ENCODE measurements around the gene DRG2. TPM values are rescaled to one million over a fixed set of nuclear protein-coding genes. Genes with fewer than 3 reads are reported as not detected.

DRG2 gene
- total and polyA plus RNA-seq, 9 of the 15 experiments (the other 6 are each of a cell fraction or from before 2014, with no cell fraction given) = 6.6 to 36.7 (median 26.1) TPM

DNA sequence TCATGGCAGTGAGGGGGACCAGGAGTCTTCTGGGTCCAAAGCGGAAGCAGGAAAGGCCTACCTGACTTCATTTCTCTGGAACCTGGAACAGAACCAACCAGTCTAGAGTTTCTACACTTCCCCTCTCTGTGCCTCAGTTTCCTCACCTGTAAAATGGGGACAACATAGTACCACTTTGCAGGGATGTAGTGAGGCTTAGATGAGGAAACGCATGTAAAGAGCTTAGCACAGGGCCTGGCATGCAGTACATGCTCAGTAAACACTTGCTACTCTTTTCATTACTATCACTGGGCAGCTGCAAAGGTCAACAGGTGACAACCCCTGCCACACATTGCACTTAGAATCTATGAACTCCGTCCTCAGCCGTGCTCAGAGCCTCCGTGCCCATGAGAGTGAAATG is 45.0 kb downstream of the DRG2 start (continued):
- TF ChIP-seq, protein P1, sequence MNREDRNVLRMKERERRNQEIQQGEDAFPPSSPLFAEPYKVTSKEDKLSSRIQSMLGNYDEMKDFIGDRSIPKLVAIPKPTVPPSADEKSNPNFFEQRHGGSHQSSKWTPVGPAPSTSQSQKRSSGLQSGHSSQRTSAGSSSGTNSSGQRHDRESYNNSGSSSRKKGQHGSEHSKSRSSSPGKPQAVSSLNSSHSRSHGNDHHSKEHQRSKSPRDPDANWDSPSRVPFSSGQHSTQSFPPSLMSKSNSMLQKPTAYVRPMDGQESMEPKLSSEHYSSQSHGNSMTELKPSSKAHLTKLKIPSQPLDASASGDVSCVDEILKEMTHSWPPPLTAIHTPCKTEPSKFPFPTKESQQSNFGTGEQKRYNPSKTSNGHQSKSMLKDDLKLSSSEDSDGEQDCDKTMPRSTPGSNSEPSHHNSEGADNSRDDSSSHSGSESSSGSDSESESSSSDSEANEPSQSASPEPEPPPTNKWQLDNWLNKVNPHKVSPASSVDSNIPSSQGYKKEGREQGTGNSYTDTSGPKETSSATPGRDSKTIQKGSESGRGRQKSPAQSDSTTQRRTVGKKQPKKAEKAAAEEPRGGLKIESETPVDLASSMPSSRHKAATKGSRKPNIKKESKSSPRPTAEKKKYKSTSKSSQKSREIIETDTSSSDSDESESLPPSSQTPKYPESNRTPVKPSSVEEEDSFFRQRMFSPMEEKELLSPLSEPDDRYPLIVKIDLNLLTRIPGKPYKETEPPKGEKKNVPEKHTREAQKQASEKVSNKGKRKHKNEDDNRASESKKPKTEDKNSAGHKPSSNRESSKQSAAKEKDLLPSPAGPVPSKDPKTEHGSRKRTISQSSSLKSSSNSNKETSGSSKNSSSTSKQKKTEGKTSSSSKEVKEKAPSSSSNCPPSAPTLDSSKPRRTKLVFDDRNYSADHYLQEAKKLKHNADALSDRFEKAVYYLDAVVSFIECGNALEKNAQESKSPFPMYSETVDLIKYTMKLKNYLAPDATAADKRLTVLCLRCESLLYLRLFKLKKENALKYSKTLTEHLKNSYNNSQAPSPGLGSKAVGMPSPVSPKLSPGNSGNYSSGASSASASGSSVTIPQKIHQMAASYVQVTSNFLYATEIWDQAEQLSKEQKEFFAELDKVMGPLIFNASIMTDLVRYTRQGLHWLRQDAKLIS (CRISPR knock-in tag; IDR thresholded peaks at IDR 0.05) = no peak

DNA sequence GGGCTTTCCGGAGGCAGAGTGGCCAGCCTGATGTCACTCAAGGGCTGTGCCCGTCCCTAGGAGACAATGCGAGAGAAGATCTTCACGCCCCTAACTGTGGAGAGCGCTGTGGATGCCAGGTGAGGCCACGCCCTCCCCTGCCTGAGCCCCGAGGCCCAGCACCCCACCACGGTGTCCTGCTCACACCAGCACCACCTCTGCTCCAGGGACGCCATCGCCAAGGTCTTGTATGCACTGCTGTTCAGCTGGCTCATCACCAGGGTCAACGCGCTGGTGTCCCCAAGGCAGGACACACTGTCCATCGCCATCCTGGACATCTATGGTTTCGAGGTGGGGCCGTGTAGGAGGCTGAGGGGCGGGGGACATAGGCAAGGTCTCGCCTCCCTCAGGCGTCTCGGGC is 48.6 kb downstream of the DRG2 start:
- no peaks in the 10 kb centered on the region for H3K9me3 ChIP-seq (replicated peaks; ENCODE audit: control insufficient read depth, insufficient read depth, low read depth, low read length)
- FAIRE-seq = no peak
- TF ChIP-seq CREM (IDR thresholded peaks at IDR 0.05; ENCODE audit: low read depth) (no peak), CREB1 (IDR thresholded peaks at IDR 0.05) (no peak), CREB1 (CRISPR knock-in tag; IDR thresholded peaks at IDR 0.05) (no peak), ZFP30 (CRISPR knock-in tag; IDR thresholded peaks at IDR 0.05; ENCODE audit: borderline replicate concordance) (no peak), TOE1 (IDR thresholded peaks at IDR 0.05; ENCODE audit: borderline replicate concordance) (no peak), TOE1 (CRISPR knock-in tag; IDR thresholded peaks at IDR 0.05; ENCODE audit: borderline replicate concordance, low read depth) (no peak), ZNF76 (CRISPR knock-in tag; IDR thresholded peaks at IDR 0.05; ENCODE audit: borderline replicate concordance) (no peak), NELFE (IDR thresholded peaks at IDR 0.05; ENCODE audit: insufficient read depth, insufficient read length) (no peak)
- TF ChIP-seq, protein P2, sequence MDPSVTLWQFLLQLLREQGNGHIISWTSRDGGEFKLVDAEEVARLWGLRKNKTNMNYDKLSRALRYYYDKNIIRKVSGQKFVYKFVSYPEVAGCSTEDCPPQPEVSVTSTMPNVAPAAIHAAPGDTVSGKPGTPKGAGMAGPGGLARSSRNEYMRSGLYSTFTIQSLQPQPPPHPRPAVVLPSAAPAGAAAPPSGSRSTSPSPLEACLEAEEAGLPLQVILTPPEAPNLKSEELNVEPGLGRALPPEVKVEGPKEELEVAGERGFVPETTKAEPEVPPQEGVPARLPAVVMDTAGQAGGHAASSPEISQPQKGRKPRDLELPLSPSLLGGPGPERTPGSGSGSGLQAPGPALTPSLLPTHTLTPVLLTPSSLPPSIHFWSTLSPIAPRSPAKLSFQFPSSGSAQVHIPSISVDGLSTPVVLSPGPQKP (CRISPR knock-in tag; IDR thresholded peaks at IDR 0.05) = no peak

More for the DNA sequence above, 48.6 kb downstream of the DRG2 start:
- intact Hi-C loops (cut with micrococcal nuclease) = no loop called here
- Histone ChIP-seq H4K20me1 (replicated peaks; ENCODE audit: control insufficient read depth, insufficient read depth, low read length) (no peaks in the 10 kb centered on the region; the same call in 1 of the 2 replicates), H3K4me2 (ENCODE audit: insufficient read depth, low read length) (no peak overlapping the region), H3K9ac (ENCODE audit: insufficient read depth in 1 of 2, low read depth in 2 of 2, low read length in 2 of 2) (no peak overlapping the region), H3K4me3 (no peak overlapping the region), H3K79me2 (ENCODE audit: control insufficient read depth, insufficient read depth, low read length) (no peaks in the 10 kb centered on the region), H2AFZ (ENCODE audit: low read depth, low read length) (no peak overlapping the region), H3K27ac (ENCODE audit: extremely low read depth, low read depth, low read length) (no peak overlapping the region), H3K4me1 (replicated peaks in 1 of 2; ENCODE audit: control insufficient read depth in 2 of 2, insufficient read depth in 2 of 2, low read length in 2 of 2) (peaks cover 0 to 13% of the 10 kb centered on the region in 2 experiments; a peak in 3 of 5 replicates), H3K27me3 (ENCODE audit: control insufficient read depth in 2 of 2, insufficient read depth in 2 of 2, low read length in 2 of 2) (no peaks in the 10 kb centered on the region), H3K36me3 (ENCODE audit: control insufficient read depth, insufficient read depth, low read length) (no peaks in the 10 kb centered on the region), H3K9me1 (ENCODE audit: control insufficient read depth, insufficient read depth, low read length) (no peaks in the 10 kb centered on the region)
- CTCF ChIA-PET (ENCODE audit: low intra/inter-chr PET ratio) = no interaction called here
- ATAC-seq = no peak
- in situ Hi-C loops (cut with MboI) = no loop called here
- no peak for DNase-seq (ENCODE audit: extremely low read depth in 1 of 4, low spot score in 3 of 4)
- 26% methylated on average over 12 of the region's 19 CpGs for WGBS (ENCODE audit: insufficient coverage, low coverage, missing lambda C conversion rate)
- no TSS peak for BruUV-seq (replicated peaks)
- POLR2A ChIA-PET = interaction anchor here (0.6 kb wide), 1 partner anchor 19 kb away, joined by 3 read pairs; no protein-coding TSS in a partner anchor
